Hepatocyte (in vitro differentiated cells): ENCODE data around the gene PIK3C2G. TPM values are rescaled to one million over a fixed set of nuclear protein-coding genes. Genes with fewer than 3 reads are reported as not detected.
A peak's percentile ranks its signal among the peaks of the same experiment; 100 is the strongest.
"Not testable (repeated sequence)": the region's sequence is repeated elsewhere in the genome, so short reads cannot be mapped to it uniquely, and the experiment has no call there.

Source experiments
- DNase-seq: peaks from one replicate; pipeline ENCODE4 v3.0.0-alpha.2; 2016; ENCODE audit warnings: low spot score
- H2AFZ ChIP-seq: fragments of 200-600 bp; sonication (generic); 2 replicates; pipeline ENCODE4 v1.6.0; 2016; ENCODE audit warnings: antibody characterized with exemption, mild to moderate bottlenecking
- H3K27ac ChIP-seq: fragments of 200-600 bp; sonication (generic); 2 replicates; pipeline ENCODE4 v1.5.1; 2016; ENCODE audit warnings: mild to moderate bottlenecking
- H3K27me3 ChIP-seq: fragments of 200-600 bp; sonication (generic); 2 replicates; pipeline ENCODE4 v1.6.1; 2016
- H3K36me3 ChIP-seq: fragments of 200-600 bp; sonication (generic); replicated peaks from 2 replicates; pipeline ENCODE4 v1.5.1; 2016; ENCODE audit warnings: low read depth; ENCODE audit not compliant: insufficient read depth
- H3K4me1 ChIP-seq: fragments of 200-600 bp; sonication (generic); 2 replicates; pipeline ENCODE4 v1.5.1; 2016; ENCODE audit warnings: mild to moderate bottlenecking, moderate library complexity; ENCODE audit not compliant: insufficient read depth
- H3K4me2 ChIP-seq: fragments of 200-600 bp; sonication (generic); 2 replicates; pipeline ENCODE4 v1.6.0; 2016
- H3K4me3 ChIP-seq: fragments of 200-600 bp; sonication (generic); 2 replicates; pipeline ENCODE4 v1.5.1; 2016; ENCODE audit warnings: mild to moderate bottlenecking
- H3K79me2 ChIP-seq: fragments of 200-600 bp; sonication (generic); 2 replicates; pipeline ENCODE4 v1.6.0; 2017; ENCODE audit warnings: mild to moderate bottlenecking
- H3K9me2 ChIP-seq: fragments of 200-600 bp; sonication (generic); replicated peaks from 2 replicates; pipeline ENCODE4 v1.6.0; 2017; ENCODE audit warnings: mild to moderate bottlenecking; ENCODE audit not compliant: insufficient read depth
- H3K9me3 ChIP-seq: fragments of 200-600 bp; sonication (generic); 2 replicates; pipeline ENCODE4 v1.5.1; 2016; ENCODE audit warnings: low read depth, mild to moderate bottlenecking
- H4K20me1 ChIP-seq: fragments of 200-600 bp; sonication (generic); 2 replicates; pipeline ENCODE4 v1.6.0; 2016; ENCODE audit warnings: mild to moderate bottlenecking; ENCODE audit not compliant: insufficient read depth, poor library complexity, severe bottlenecking
- EZH2 ChIP-seq: fragments of 200-600 bp; sonication (generic); IDR thresholded peaks from 2 replicates; pipeline ENCODE4 v1.6.1; 2016; ENCODE audit warnings: antibody characterized with exemption, mild to moderate bottlenecking, borderline replicate concordance
- EZH2phosphoT487 ChIP-seq: fragments of 200-600 bp; sonication (generic); IDR thresholded peaks from one replicate; pipeline ENCODE4 v1.6.1; 2018; ENCODE audit warnings: antibody characterized with exemption, mild to moderate bottlenecking, low read depth, moderate library complexity; ENCODE audit not compliant: unreplicated experiment, severe bottlenecking
- WGBS: methylation state at CpG from one replicate; pipeline ENCODE4 v1.1.6; 2016; ENCODE audit warnings: low lambda C conversion rate; ENCODE audit errors: missing lambda C conversion rate; 5-methylcytosine and 5-hydroxymethylcytosine counted together
- polyA plus RNA-seq: library from polyadenylated mRNA; unstranded; fragments of >200 nt; fragmentation: Nextera tagmentation; extraction: Ambion mirVana; gene quantifications from 2 replicates; pipeline ENCODE4 v1.2.1, GENCODE V29; 2016
- total RNA-seq: library from RNA; depleted of rRNA; stranded (reverse); fragments of >200 nt; gene quantifications from 2 replicates; pipeline ENCODE4 v1.2.3, GENCODE V29; 2014
- TF ChIP-seq, protein P1 (sequence below): fragments of 200-600 bp; sonication (generic); IDR thresholded peaks from 2 replicates; pipeline ENCODE4 v1.5.1; 2016; ENCODE audit warnings: antibody characterized with exemption, mild to moderate bottlenecking; ENCODE audit not compliant: poor library complexity

The PIK3C2G gene
- total and polyA plus RNA-seq, 2 experiments from 2014 or later, result 3.5 to 6.7 TPM

DNA sequence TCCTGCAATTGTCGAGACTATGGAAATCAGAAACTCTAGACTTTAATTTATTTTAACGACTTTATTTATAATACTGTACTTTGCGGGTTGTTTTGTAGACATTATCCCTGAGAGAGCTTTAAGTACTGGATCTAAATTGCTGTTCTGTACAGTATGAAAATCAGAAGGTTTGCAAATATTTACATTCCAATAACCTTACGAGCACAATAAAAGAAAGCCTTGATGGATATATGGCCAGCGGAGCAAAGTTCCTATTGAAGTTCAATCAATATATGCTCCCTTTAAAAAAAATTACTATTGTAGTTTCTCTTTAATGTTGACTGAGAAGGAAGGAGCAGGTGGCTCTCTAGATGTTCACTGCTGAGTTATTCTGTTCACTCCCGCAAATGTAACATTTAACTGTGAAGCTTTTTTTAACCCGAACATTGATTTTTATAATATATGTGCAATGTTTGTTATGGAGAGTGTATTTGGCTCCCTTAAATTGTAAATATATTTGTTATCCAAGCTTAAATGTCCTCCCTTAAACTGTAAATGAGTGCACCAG lies 241.2 kb downstream of the PIK3C2G start:
- Histone ChIP-seq H3K4me1 (peaks cover 16% of the 10 kb centered on the region), H3K9me3 (no peaks in the 10 kb centered on the region), H3K4me3 (no peak overlapping the region), H3K27me3 (no peaks in the 10 kb centered on the region), H4K20me1 (no peaks in the 10 kb centered on the region), H3K4me2 (peak overlapping the region; percentile 38), H3K27ac (no peak overlapping the region), H3K79me2 (no peaks in the 10 kb centered on the region), H3K36me3 (no peaks in the 10 kb centered on the region), H3K9me2 (no peaks in the 10 kb centered on the region), H2AFZ (no peak overlapping the region)
- 54% methylated on average over 7 of the region's 7 CpGs for WGBS
- TF ChIP-seq, protein P1, sequence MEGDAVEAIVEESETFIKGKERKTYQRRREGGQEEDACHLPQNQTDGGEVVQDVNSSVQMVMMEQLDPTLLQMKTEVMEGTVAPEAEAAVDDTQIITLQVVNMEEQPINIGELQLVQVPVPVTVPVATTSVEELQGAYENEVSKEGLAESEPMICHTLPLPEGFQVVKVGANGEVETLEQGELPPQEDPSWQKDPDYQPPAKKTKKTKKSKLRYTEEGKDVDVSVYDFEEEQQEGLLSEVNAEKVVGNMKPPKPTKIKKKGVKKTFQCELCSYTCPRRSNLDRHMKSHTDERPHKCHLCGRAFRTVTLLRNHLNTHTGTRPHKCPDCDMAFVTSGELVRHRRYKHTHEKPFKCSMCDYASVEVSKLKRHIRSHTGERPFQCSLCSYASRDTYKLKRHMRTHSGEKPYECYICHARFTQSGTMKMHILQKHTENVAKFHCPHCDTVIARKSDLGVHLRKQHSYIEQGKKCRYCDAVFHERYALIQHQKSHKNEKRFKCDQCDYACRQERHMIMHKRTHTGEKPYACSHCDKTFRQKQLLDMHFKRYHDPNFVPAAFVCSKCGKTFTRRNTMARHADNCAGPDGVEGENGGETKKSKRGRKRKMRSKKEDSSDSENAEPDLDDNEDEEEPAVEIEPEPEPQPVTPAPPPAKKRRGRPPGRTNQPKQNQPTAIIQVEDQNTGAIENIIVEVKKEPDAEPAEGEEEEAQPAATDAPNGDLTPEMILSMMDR, result no peak
- no peak for TF ChIP-seq EZH2
- no peak for TF ChIP-seq EZH2phosphoT487
- DNase-seq, result no peak

- Histone ChIP-seq H3K4me2 (no peak overlapping the region), H3K9me3 (no peaks in the 10 kb centered on the region), H3K9me2 (no peaks in the 10 kb centered on the region), H3K36me3 (no peaks in the 10 kb centered on the region), H3K79me2 (no peaks in the 10 kb centered on the region), H3K4me3 (no peak overlapping the region), H3K4me1 (no peaks in the 10 kb centered on the region), H4K20me1 (no peaks in the 10 kb centered on the region), H2AFZ (no peak overlapping the region), H3K27me3 (no peaks in the 10 kb centered on the region), H3K27ac (no peak overlapping the region)
- DNase-seq, result peak; percentile 6
- TF ChIP-seq EZH2phosphoT487, result no peak
- TF ChIP-seq EZH2, result no peak
- TF ChIP-seq, protein P1, result no peak
- WGBS, result 94% methylated on average over 6 of the region's 6 CpGs
Observed at GRCh38 chr12:18521461-18521860, 260.1 kb downstream of the PIK3C2G start.

GRCh38 chr12:18522806-18523205 lies 261.5 kb downstream of the PIK3C2G start:
- TF ChIP-seq EZH2 (no peak), EZH2phosphoT487 (no peak)
- TF ChIP-seq, protein P1, result no peak
- no peak for DNase-seq
- H4K20me1 ChIP-seq, result no peaks in the 10 kb centered on the region
- no peaks in the 10 kb centered on the region for H3K27me3 ChIP-seq
- no peak overlapping the region for H3K4me3 ChIP-seq
- H3K27ac ChIP-seq, result no peak overlapping the region
- no peaks in the 10 kb centered on the region for H3K9me2 ChIP-seq
- no peaks in the 10 kb centered on the region for H3K36me3 ChIP-seq
- no peaks in the 10 kb centered on the region for H3K79me2 ChIP-seq
- no peaks in the 10 kb centered on the region for H3K9me3 ChIP-seq
- no peaks in the 10 kb centered on the region for H3K4me1 ChIP-seq
- 88% methylated on average over 1 of the region's 1 CpG for WGBS
- no peak overlapping the region for H2AFZ ChIP-seq
- no peak overlapping the region for H3K4me2 ChIP-seq

DNA sequence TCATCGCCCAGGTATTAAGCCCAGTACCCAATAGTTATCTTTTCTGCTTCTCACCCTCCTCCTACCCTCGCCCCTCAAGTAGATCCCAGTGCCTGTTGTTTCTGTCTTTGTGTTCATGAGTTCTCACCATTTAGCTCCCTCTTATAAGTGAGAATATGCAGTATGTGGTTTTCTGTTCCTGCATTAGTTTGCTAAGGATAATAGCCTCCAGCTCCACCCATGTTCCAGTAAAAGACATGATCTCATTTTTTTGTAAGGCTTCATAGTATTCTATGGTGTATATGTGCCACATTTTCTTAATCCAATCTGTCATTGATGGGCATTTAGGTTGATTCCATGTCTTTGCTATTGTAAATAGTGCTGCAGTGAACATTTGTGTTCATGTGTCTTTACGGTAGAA lies 281.2 kb downstream of the PIK3C2G start:
- H3K9me3 ChIP-seq, H2AFZ ChIP-seq, H3K27me3 ChIP-seq, DNase-seq, H3K9me2 ChIP-seq, H3K36me3 ChIP-seq, H3K4me3 ChIP-seq, H4K20me1 ChIP-seq, H3K79me2 ChIP-seq, H3K4me2 ChIP-seq, H3K27ac ChIP-seq: not testable (repeated sequence)
- H3K4me1 ChIP-seq, result peaks cover 13% of the 10 kb centered on the region
- 95% methylated on average over 3 of the region's 3 CpGs for WGBS
